ENCODE results near the gene CWC15. TPM values are rescaled to one million over a fixed set of nuclear protein-coding genes. Genes with fewer than 3 reads are reported as not detected.
"Not testable (repeated sequence)": the region's sequence is repeated elsewhere in the genome, so short reads cannot be mapped to it uniquely, and the experiment has no call there.

Gene CWC15
- total RNA-seq, 1 donor from 2014 or later: 58.5 TPM

DNA sequence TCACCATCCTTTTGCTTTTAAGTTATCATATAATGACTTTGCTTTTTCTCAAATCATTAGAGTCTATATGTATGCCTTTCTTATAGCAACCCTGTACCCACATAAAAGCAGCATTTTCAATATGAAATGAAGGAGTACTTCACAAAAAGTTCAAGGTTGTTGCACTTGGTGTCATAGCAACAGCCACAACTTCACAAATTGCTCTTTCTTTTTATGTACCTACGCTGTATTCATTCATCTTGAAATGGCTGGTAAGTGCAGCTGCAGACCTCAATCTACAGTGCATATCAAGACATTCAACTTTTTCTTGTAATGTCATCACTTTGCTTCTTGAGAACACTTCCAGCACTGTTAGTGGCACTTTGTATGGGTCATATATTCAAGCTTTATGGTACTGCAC is 18.6 kb downstream of the CWC15 start:
- DNase-seq (ENCODE audit: low spot score): no peak

DNA sequence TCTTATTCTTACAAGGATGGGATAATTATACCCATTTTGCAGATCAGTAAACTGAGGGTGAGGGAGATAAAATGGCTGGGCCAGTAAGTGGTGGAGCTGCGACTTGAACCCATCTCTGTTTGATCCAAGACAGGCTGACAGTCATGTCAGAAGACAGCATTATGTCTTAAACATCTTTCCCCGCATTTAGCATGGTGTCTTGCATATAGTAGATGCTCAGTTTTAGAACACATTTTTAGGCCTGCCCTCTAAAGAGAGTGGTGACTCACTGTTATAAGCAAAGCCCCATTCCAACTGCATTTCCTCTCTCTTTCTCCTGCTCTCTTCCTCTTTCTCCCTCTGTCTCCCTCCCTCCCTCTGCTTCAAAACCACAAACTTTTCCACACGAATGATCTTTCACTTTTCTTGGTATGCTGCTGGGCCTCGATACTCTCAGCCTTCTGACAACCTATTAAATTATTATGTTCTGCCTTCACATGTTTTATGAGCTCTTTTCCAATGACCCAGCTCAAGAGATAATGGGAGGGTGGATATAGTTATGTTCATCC is 25.2 kb downstream of the CWC15 start:
- no peak for DNase-seq (ENCODE audit: low spot score)

DNA sequence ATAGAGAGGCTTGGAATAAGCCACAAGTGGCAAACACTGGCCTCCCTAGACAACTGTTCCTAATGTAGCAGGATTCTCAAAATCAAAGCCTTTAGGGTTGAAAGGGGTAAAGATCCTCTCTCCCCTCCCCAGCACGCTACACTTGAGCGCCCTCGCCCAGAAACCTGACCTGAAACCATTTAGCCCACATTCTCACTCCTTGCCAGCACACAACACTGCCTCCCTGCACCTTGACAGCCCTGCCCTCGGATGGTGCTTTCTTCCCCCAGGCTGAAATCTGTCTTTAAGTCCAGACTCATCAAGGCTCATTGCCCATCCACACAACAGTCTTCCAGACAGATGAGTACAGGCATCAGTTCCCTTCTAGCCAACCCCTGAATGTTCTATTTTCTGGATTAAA is 26.5 kb downstream of the CWC15 start:
- DNase-seq (ENCODE audit: low spot score): no peak

DNA sequence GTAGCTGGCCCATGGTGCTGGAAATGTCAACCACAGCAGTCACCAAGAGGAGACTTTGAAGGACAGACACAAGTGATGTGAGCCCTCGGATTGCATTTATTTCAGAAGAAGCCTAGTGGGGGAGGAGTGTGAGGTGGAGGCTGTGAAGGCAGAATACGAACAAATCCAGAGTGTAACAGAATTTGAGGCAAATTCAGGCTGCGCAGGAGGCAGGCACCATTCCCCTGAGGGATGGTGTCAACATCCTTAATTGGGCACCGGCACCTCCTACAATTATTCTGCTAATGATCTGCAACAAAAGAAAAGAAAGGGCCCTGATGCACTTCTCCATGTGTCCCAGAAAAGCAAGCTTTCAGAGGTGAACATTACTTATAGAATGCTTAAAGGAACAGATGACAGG is 32.2 kb downstream of the CWC15 start:
- DNase-seq (ENCODE audit: low spot score): no peak

DNA sequence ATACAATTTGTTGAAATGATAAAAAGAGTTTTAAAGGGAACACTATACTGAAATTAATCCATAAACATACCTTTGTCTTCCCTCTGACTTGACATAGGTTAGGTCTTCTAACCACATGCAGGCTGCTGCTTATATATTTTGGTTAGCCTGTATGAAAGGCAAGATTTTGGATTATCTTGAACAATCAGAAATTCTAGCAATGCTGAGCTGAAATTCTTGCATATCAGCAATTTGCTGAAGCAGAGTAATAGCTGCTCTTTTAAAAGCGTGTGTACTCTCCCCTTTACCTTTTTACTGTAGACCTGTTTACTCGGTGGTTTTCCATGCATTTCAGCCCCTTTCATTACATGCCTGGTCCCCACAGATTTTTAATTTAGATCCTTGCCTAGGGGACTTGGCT is 34.0 kb downstream of the CWC15 start:
- DNase-seq (ENCODE audit: low spot score): no peak

DNA sequence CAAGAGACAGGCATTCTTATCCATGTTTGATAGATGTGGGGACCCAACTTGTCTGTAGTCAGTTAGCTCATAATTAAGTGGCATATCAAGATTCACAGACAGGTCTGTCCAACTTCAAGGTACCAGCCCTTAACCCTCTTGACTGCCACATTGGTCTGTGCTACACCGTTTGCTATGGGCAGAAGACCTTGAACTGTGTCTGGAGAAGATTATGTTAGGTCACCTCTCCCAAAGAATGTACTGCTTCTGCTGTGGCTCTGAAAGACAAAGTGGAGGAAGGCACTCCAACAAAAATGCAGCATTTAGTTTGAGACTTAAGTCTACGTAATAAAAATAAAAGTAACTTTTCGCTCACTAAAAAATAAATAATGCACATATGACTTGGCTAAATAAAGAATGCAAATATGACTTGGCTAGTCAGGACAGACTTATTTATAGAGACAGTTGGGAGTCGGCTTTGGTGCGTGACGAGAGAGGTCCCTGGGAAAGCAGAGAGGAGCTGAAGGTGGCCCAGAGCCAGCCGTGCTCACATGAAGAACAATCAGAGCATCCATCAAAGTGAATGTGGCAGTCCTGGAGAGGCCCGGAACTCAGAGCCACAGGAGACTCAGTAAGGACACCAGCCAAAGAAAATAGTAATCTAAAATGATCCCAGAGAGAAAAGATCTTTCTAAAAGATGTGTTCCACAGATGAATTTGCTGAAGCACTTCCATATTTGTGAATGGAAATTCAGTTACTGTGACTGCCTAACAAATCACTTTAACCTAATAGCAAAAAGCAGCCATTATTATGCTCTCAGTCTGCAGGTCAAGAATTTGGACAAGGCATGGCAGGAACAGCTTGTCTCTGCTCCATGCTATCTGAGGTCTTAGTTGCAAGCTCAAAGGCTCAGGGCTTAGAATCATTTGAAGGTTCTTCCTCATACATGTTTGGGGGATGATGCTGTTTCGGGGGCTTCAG is 35.0 kb downstream of the CWC15 start:
- peak; percentile 64 for DNase-seq (ENCODE audit: low spot score)

DNA sequence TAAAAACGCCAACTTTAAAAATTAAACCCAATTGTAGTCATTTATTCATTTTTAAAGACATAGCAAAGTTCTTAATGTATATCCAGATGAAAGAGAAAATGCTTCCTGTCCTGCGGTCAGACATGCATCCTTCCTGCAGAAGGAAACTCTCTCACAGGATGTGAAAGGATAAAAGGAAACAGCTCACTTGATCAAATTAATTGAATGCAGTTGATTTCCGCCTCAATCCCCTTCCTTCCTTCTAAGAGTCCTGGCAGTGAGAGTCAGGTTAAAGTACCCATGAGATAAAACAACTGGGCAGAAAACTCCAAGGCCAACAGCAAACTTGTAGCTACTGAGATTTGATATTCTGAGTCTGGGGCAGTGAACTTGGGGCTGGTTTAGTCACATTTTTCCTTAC is 38.5 kb downstream of the CWC15 start:
- DNase-seq (ENCODE audit: low spot score): no peak

DNA sequence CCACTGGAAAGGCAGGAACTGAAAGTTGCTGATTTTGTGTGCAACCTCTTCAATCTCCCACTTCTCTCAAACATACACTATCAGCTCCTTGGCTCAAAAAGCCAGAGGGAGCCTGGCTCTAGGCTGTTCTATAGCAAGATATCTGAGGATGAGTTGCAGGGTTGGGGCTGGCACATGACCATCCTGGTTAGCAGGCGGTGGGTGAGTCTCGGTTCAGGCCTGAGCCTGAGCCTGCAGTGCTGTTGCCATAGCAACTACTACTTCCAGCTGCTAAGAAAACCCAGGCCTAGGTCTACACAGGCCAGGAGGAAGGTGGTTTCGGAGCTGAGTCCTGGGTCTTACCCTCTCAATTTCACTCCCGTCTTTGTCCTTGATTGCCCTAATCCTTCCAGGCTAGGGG is 39.0 kb downstream of the CWC15 start:
- DNase-seq (ENCODE audit: low spot score): no peak

DNA sequence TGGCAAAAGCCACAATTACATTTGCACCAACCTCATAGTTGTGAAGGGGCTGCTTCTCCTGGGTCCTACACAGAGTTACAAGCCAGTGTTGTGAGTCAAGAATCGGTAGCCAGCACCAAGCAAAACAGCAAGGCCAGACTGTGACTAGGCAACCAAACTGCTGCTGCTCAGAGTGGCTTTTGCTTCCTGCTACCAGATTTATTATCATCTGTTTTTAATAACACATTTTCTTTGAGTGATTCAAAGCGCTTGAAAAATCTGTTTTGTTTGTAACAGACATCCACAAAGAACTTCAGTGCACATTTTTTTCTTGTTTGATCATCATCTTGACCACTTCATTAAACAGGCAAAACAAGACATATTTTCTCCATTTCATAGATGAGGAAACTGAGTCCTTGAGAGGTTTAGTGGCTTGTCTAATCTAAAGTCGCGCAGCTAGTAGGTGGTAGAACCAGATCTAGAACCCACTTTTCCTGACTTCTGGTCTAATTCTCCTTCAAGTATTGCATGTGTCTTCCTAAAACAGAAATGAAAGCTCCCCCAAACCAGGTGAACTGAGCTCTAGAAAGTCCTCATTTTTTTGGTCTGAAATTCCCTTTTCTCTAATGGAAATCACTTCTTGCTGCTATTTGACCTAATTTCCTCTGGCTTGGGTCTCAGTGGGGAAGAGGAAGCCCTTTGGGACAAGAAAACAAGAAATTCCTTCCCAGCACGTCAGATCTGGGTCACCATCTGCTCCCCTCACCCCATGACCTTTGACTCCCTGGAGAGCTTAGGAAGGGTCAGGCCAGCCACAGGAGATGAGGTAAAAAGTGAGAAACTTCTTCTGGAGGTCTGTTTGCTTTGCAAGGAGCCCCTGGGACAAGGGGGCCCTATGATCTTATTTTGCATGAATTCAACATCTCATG is 39.9 kb downstream of the CWC15 start:
- no peak for DNase-seq (ENCODE audit: low spot score)

DNA sequence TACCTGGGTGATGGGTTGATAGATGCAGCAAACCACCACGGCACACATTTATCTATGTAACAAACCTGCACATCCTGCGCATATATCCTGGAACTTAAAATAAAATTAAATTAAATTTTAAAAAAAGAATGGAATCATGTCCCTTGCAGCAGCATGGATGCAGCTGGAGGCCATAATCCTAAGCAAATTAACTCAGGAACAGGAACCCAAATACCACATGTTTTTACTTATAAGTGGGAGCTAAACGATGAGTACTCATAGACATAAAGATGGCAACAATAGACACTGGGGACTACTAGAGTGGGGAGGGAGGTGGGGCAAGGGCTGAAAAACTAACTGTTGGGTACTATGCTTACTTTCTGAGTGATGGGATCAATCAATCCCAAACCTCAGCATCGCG is 40.9 kb downstream of the CWC15 start:
- no peak for DNase-seq (ENCODE audit: low spot score)

DNA sequence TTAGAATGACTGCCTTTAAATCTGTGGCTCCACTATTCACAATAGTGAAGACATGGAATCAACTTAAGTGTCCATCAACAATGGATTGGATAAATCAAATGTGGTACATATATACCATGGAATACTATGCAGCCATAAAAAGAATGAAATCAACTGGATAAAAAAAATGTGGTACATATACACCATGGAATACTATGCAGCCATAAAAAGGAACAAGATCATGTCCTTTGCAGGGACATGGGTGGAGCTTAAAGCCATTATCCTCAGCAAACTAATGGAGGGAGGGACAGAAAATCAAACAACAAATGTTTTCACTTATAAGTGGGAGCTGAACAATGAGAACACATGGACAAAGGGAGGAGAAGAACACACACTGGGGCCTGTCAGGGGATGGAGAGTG is 41.3 kb downstream of the CWC15 start:
- DNase-seq (ENCODE audit: low spot score): not testable (repeated sequence)

DNA sequence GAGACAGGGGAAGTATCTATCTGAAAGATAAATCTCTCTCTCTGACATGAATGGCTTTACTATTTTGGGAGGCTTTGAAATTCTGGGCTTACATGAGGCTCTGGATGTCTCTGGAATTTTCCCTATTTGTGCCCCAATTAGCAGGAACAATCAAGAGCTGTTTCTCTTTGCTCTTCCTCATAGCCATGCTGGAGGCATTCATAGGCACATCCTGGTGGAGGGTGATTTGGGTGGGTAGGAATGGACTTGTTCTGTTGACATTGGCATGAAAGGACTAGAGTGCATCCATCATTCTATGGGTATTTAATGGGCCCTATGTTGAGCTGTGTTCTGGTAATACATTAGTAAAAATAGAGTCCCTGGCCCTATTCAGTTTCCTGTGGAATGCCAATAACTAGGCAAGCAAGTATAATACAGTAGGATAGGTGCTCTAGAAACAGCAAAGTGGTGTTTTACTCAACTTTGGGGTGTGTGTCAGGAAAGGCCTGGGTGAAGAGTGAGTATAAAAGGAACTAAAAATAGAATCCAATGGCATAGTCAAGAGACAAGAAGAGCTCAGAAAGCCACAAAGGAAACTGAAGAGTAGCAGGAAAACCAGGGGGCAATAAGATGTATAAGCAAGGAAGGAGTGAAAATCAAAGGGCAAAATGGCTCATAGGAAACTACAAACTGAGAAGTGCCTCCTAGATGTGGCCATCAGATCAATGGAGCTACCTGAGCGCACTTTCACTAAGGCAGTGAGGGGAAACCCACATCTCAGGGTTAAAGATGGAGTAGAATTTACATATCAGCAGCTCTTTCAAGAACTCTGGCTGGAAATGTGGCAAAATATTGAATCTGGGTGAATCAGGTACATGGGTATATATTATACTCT is 45.0 kb downstream of the CWC15 start:
- no peak for DNase-seq (ENCODE audit: low spot score)

DNA sequence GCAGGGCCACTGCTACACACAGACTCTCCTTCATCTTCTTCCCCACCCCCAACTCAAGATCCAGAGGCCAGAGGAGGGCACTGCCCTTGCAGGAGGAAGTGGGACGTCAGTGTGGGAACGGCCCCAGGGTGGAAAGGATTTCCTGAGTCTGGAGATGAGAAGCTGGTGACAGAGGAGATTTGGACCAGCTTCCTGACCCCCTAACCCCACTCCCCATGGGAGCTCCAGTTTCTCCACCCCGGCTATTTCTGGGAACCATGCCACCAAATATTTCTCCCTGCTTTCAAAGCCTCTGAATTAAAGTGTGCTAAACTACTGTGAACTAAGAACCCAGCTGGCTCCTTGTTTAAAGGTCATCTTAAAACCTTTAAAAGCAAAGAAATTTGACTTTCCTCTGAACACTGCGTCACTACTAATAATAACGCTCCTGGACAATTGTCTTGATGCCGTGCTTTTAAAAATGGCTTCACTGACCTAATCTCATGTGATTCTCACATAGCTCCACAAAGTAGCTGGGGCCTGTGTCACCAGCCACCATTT is 46.6 kb downstream of the CWC15 start:
- peak; percentile 87 for DNase-seq (ENCODE audit: low spot score)

DNA sequence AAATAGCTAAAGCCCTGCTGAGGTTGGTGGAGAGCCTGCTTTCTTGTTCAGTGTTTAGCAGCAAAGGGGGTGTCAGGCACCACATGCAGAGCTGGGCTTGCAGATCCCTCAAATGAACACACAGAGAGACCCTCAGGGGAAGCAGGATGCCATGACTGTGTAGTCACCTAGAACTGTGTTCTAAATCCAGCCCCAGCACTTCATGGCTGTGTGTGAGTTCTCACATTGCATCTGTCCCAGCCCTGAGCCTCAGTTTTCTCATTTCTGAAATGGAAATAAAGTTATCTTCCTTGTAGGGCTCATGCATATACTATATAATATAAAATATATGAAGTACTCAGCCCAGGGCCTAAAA is 47.1 kb downstream of the CWC15 start:
- DNase-seq (ENCODE audit: low spot score): no peak

DNA sequence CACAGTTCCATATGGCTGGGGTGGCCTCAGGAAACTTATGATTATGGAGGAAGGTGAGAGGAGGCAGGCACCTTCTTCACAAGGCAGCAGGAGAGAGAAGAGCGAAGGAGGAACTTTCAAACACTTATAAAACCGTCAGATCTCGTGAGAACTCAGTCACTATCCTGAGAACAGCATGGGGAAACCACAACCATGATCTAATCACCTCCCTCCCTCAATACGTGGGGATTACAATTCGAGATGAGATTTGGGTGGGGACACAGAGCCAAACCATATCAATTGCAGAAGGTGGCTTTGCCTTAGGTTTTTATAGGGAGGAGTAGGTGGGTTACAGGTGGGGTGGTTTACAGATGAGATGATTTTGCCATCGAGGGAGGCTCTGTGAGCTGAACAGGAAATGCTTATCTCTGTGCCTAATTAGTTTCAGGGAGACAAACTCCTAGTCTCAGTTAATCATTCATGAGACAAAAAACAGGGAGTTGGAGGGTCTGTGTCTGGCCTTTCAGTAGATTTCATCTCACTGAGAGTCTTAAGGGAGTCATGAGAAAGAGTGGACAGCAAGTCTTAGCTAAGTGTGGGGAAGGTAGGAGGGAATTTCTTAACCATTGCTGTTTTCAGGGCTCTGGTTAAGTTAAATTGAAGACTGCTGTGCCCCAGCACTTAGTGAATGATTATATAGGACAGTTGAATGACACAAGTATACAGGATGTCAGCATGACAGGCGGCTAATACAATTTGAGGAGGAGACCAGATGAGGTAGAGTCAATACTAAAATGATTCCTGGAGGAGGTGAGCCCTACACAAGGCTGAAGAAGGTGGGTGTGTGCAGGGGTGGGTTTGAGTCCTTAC is 47.7 kb downstream of the CWC15 start:
- DNase-seq (ENCODE audit: low spot score): no peak

DNA sequence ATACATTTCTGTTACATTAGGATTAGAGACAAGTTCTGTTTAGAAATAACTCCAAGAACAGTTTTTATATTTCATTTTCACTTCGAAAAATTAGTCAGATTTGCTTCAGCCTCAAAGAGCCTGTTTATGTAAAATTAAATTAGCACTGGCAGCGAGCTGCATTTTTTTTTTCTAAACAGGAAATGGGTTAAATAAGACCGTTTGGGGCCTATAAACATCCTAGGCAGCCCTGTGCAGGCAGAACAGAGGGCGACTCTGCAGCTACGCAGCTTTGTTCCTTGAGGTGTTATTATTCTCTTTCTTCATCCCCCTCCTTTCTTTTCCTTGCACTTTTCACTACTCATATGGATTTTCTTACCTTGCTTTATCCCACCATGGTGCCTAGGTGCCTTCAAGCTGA is 48.7 kb downstream of the CWC15 start:
- no peak for DNase-seq (ENCODE audit: low spot score)

DNA sequence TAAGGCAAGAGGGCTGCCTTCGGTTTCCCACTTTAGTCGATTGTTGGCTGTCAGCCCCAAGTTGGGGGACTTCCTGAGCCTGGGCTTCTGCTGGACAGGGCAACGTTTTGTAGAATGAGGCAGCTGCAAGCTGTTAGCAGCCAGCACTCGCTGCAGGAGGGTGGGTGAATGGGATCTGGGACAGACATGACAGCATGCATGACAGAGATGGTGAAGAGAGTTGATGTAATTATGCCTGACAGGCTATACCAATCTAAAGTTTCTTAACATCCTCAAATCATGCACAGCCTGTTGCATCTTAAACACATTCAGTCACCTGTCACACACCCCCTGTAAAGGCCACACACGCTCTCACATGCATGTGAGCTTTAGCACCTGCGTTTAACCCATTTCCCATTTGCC is 49.2 kb downstream of the CWC15 start:
- no peak for DNase-seq (ENCODE audit: low spot score)

DNA sequence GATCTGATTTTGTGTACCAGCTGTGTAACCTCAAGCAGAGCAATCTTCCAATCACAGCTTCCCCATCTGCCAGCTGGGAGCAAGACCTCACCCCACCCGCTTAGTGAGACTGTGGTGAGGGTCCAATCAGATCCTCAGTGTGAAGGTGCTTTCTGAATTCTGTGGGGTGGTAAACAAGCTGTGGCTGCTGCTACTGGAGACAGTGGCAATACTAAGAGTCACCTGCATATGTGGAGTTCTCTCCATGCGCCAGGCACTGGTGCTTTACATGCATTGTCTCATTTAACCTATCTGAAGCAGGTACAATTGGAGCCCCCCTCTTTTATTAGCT is 50.4 kb downstream of the CWC15 start:
- no peak for DNase-seq (ENCODE audit: low spot score)

DNA sequence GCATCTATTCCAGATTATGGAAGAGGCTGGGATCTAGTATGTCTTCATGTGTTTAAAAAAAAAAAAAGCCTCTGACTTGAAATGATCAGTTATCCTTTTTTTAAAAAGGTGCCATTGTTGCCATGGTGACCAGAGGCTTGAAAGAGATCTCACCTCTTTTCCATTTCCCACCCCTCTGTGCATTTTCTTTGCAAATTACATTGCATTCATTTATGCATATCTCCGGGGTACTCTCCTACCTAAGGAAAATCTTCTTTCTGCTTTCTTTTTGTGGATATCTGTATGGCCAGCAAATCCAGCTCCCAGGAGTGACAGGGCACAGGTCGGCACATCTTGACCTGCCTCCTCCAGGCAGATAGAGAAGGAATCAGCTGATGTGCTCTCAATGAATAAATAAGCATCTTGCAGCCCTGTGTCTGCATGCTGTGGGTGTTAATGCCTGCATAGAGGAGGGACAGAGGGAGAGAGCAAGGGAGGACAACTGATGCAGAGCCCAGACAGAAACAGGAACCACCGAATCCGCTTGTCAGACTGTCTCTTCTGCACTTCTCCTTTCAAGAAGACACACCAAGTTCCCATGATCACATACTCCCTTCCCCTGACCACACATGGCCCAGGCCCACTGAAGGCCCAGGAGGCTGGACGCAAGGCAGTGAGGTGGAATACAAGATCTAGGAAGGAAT is 50.9 kb downstream of the CWC15 start:
- no peak for DNase-seq (ENCODE audit: low spot score)

DNA sequence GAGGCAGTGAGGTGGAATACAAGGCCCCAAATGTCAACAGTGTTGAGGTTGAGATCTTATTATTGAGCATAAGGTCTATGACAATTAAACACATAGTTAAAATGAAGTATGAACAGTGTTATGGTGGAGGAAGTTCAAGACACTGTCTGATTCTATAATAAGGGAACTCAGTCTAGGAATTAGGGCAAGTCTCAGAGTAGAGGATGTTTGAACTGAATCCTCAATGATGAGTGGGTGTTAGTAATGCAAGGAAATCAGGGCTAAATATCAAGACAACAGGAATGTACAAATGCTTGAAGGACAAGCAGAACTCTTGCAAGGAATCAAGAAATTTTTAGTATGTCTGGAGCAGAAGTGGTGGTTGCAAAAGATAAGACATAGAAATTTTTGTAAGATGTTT is 53.0 kb downstream of the CWC15 start:
- DNase-seq (ENCODE audit: low spot score): no peak

All from ureter (tissue), 1 donor.